SK-N-SH (cell line): ENCODE data around the gene PECR. TPM values are rescaled to one million over a fixed set of nuclear protein-coding genes. Genes with fewer than 3 reads are reported as not detected.

ENCODE experiments used
- CTCF ChIA-PET: fragments of 300-600, 350-600 bp; formaldehyde crosslinking; extraction: SDS; loops from one replicate; lab custom pipeline; 2021; lab: Yijun Ruan, JAX
- POLR2A ChIA-PET: fragments of 350-600 bp; sonication (Branson Sonifier 250); formaldehyde crosslinking; extraction: SDS; loops from one replicate; lab custom pipeline; 2020; ENCODE audit warnings: antibody characterized with exemption, inconsistent platforms; lab: Yijun Ruan, JAX
- DNase-seq: peaks from one replicate; pipeline ENCODE4 v3.0.0; 2012
- H2AFZ ChIP-seq: fragments of 200-600 bp; sonication (generic); 2 replicates; pipeline ENCODE4 v1.8.1; 2016; ENCODE audit warnings: antibody characterized with exemption, mild to moderate bottlenecking, low read depth
- H3F3A ChIP-seq: fragments of 200-600 bp; sonication (generic); replicated peaks from 2 replicates; pipeline ENCODE3; 2016; ENCODE audit warnings: antibody characterized with exemption, mild to moderate bottlenecking; ENCODE audit not compliant: insufficient read depth
- H3K27ac ChIP-seq, 2 experiments: fragments of 200-500 bp in 1 of 2; fragments of 200-600 bp in 1 of 2; sonication (Bioruptor generic) in 1 of 2; sonication (generic), shearing (Covaris generic) in 1 of 2; 2 replicates each; pipeline versions ENCODE4 v1.5.1 to v1.6.1; 2014 to 2016; ENCODE audit warnings: low read depth in 2 of 2, inconsistent platforms in 1 of 2, low read length in 1 of 2, mild to moderate bottlenecking in 1 of 2, mixed read lengths in 1 of 2
- H3K27me3 ChIP-seq: fragments of 200-600 bp; sonication (generic), shearing (Covaris generic); 2 replicates; pipeline ENCODE4 v1.6.1; 2016; ENCODE audit warnings: mixed run types; ENCODE audit not compliant: insufficient read depth
- H3K36me3 ChIP-seq, 2 experiments: fragments of 200-500 bp in 1 of 2; fragments of 200-600 bp in 1 of 2; sonication (Bioruptor generic) in 1 of 2; sonication (generic) in 1 of 2; replicated peaks in 1 of 2; 2 replicates each; pipeline versions ENCODE3 to v1.5.1; 2014 to 2016; ENCODE audit warnings: low read length in 1 of 2, mild to moderate bottlenecking in 1 of 2; ENCODE audit not compliant: insufficient read depth in 2 of 2, control insufficient read depth in 1 of 2
- H3K4me1 ChIP-seq, 2 experiments: fragments of 200-500 bp in 1 of 2; fragments of 200-600 bp in 1 of 2; sonication (Bioruptor generic) in 1 of 2; sonication (generic), shearing (Covaris generic) in 1 of 2; 2 replicates each; pipeline versions ENCODE4 v1.5.1 to v1.6.1; 2014 to 2016; ENCODE audit warnings: low read depth in 1 of 2, low read length in 1 of 2, mixed run types in 1 of 2; ENCODE audit not compliant: insufficient read depth in 2 of 2, control insufficient read depth in 1 of 2
- H3K4me2 ChIP-seq: fragments of 200-600 bp; sonication (generic), shearing (Covaris generic); 2 replicates; pipeline ENCODE4 v1.6.1; 2017; ENCODE audit warnings: mixed run types
- H3K4me3 ChIP-seq, 2 experiments: fragments of 200-500 bp in 1 of 2; fragments of 200-600 bp in 1 of 2; sonication (Bioruptor generic) in 1 of 2; sonication (generic), shearing (Covaris generic) in 1 of 2; 2 replicates each; pipeline versions ENCODE4 v1.5.1 to v1.8.1; 2014 to 2016; ENCODE audit warnings: low read depth in 2 of 2, inconsistent platforms in 1 of 2, low read length in 1 of 2, mild to moderate bottlenecking in 1 of 2, mixed read lengths in 1 of 2, moderate library complexity in 1 of 2
- H3K79me2 ChIP-seq: fragments of 200-600 bp; sonication (generic); 2 replicates; pipeline ENCODE4 v1.8.1; 2017; ENCODE audit warnings: mild to moderate bottlenecking; ENCODE audit not compliant: insufficient read depth
- H3K9ac ChIP-seq: fragments of 200-600 bp; sonication (generic); 2 replicates; pipeline ENCODE4 v1.6.1; 2017; ENCODE audit warnings: mixed run types
- H3K9me2 ChIP-seq: fragments of 200-600 bp; sonication (generic); 2 replicates; pipeline ENCODE4 v1.6.1; 2017; ENCODE audit warnings: mixed run types
- H3K9me3 ChIP-seq: fragments of 200-600 bp; sonication (generic); 2 replicates; pipeline ENCODE4 v1.6.1; 2017; ENCODE audit warnings: mixed run types, mild to moderate bottlenecking, moderate library complexity
- H4K20me1 ChIP-seq: fragments of 200-600 bp; sonication (generic); 2 replicates; pipeline ENCODE4 v1.6.1; 2017; ENCODE audit warnings: mild to moderate bottlenecking, mixed run types; ENCODE audit not compliant: insufficient read depth
- ELF1 ChIP-seq: IDR thresholded peaks from 2 replicates; pipeline ENCODE4 v1.4.0; 2012
- EP300 ChIP-seq, 2 experiments: IDR thresholded peaks; 2 replicates each; pipeline versions ENCODE4 v1.4.0 to v1.6.1; 2012; ENCODE audit warnings: borderline replicate concordance in 1 of 2, low read depth in 1 of 2, low read length in 1 of 2
- FOSL2 ChIP-seq: IDR thresholded peaks from 2 replicates; pipeline ENCODE4 v1.4.0; 2012; ENCODE audit warnings: low read depth, mild to moderate bottlenecking, moderate library complexity, borderline replicate concordance
- JUND ChIP-seq: IDR thresholded peaks from 2 replicates; pipeline ENCODE4 v1.4.0; 2012
- MEF2A ChIP-seq: IDR thresholded peaks from 2 replicates; pipeline ENCODE4 v1.4.0; 2012; ENCODE audit warnings: low read depth, borderline replicate concordance
- MXI1 ChIP-seq: IDR thresholded peaks from 2 replicates; pipeline ENCODE4 v1.6.1; 2012; ENCODE audit warnings: mild to moderate bottlenecking, low read depth, low read length, improper control_type of control experiment
- NRF1 ChIP-seq: IDR thresholded peaks from 2 replicates; pipeline ENCODE4 v1.6.1; 2012; ENCODE audit warnings: low read depth, mild to moderate bottlenecking, low read length
- POLR2AphosphoS5 ChIP-seq: IDR thresholded peaks from 2 replicates; pipeline ENCODE4 v1.6.1; 2012; ENCODE audit warnings: low read depth, low read length
- RAD21 ChIP-seq: IDR thresholded peaks from 2 replicates; pipeline ENCODE4 v1.6.1; 2012; ENCODE audit warnings: mild to moderate bottlenecking, low read length
- RXRA ChIP-seq: IDR thresholded peaks from 2 replicates; pipeline ENCODE4 v1.4.0; 2012; ENCODE audit warnings: low read depth, mild to moderate bottlenecking, borderline replicate concordance
- SIN3A ChIP-seq: IDR thresholded peaks from 2 replicates; pipeline ENCODE4 v1.6.1; 2012; ENCODE audit warnings: low read depth, mild to moderate bottlenecking, low read length, moderate library complexity, borderline replicate concordance
- YY1 ChIP-seq: IDR thresholded peaks from 2 replicates; pipeline ENCODE4 v1.4.0; 2012; ENCODE audit warnings: low read depth, mild to moderate bottlenecking
- WGBS: methylation state at CpG from one replicate; pipeline ENCODE4 v1.1.6; 2017; ENCODE audit warnings: low lambda C conversion rate; 5-methylcytosine and 5-hydroxymethylcytosine counted together
- polyA plus RNA-seq, 3 experiments: library from polyadenylated mRNA; depleted of rRNA; stranded (reverse); fragments of >200 nt; gene quantifications; 2 replicates each; pipeline ENCODE4 v1.2.3, GENCODE V29; 2012
- TF ChIP-seq, protein P1 (sequence below): IDR thresholded peaks from 2 replicates; pipeline ENCODE4 v1.4.0; 2012; ENCODE audit warnings: low read depth
- TF ChIP-seq, protein P2 (sequence below): IDR thresholded peaks from 2 replicates; pipeline ENCODE4; 2012
- TF ChIP-seq, protein P3 (sequence below): IDR thresholded peaks from 2 replicates; pipeline ENCODE4 v1.6.1; 2012; ENCODE audit warnings: mild to moderate bottlenecking, low read depth, low read length, moderate library complexity
- TF ChIP-seq, protein P4 (sequence below): fragments of 150-350 bp; IDR thresholded peaks from 2 replicates; pipeline ENCODE4 v1.6.1; 2017; ENCODE audit warnings: antibody characterized with exemption, low read length, low read depth, borderline replicate concordance
- TF ChIP-seq, protein P5 (sequence below): fragments of 200-600 bp; sonication (generic); IDR thresholded peaks from 2 replicates; pipeline ENCODE4 v1.6.1; 2017; ENCODE audit warnings: antibody characterized with exemption, mild to moderate bottlenecking, moderate library complexity
- TF ChIP-seq, protein P6 (sequence below): IDR thresholded peaks from 2 replicates; pipeline ENCODE4 v1.4.0; 2012; ENCODE audit warnings: low read depth, borderline replicate concordance

The PECR gene
- polyA plus RNA-seq, 1 of the 3 experiments (the other 2 are of a cell fraction), result 18.6 TPM

DNA sequence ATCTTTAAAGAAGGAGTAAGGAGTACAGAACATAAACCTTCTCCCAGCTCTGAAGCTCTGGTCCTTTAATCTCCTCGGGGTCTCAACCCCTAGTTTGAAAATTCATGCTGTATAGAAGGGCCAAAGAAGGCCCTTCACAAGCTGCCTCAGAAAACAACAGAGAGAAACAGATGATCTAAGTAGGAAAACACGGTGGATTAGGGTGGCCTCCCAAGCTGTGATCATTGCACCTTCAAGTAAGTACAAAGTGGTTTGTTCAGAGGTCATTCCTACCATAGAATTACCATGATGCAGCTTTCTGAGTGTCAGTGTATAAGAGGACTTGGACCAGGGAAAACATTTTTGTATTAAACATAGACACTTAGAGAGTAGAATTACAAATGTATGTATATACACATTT, 11.0 kb upstream of the PECR start:
- no peaks in the 10 kb centered on the region for H3K79me2 ChIP-seq
- H3K9ac ChIP-seq, result no peak overlapping the region
- no peaks in the 10 kb centered on the region for H4K20me1 ChIP-seq
- CTCF ChIA-PET, result interaction anchor here (1.3 kb wide), 1 partner anchor 12 kb away, joined by 3 read pairs; no protein-coding TSS in a partner anchor
- H3K4me2 ChIP-seq, result no peak overlapping the region
- TF ChIP-seq ELF1, result no peak
- TF ChIP-seq JUND, result no peak
- TF ChIP-seq, all 33 proteins: peak for 0
- Histone ChIP-seq H3K27ac (no peak overlapping the region), H3K27me3 (no peaks in the 10 kb centered on the region), H3K36me3 (no peaks in the 10 kb centered on the region), H3K9me3 (no peaks in the 10 kb centered on the region), H3F3A (no peaks in the 10 kb centered on the region), H3K4me1 (no peaks in the 10 kb centered on the region), H3K4me3 (no peak overlapping the region), H3K9me2 (no peaks in the 10 kb centered on the region), H2AFZ (no peak overlapping the region)
- no peak for DNase-seq
- POLR2A ChIA-PET, result no interaction called here
- 71% methylated on average over 2 of the region's 2 CpGs for WGBS

DNA sequence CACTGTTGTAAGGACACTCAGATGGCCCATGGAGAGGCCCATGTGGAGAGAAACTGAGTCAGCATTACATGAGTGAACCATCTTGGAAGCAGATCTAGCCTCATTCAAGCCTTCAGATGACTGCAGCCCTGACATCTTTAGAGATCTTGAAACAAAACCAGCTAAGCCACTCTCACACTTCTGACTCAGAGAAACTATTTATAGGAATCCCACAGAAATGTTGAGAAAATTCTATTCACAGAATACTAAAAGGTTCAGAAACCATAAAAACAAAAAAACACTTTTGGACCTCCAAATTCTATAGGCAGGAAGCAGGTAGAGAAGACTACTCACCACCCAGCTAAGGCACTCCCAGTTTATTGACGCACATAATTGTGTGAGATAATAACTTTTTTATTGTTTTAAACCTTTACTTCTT, 8.8 kb upstream of the PECR start:
- WGBS, result 100% methylated on average over 1 of the region's 1 CpG
- Histone ChIP-seq H3K9ac (no peak overlapping the region), H3K27ac (peak overlapping the region in 1 of 2 experiments; percentile 30; a peak in 2 of 4 replicates), H3K36me3 (no peaks in the 10 kb centered on the region), H3K27me3 (no peaks in the 10 kb centered on the region), H3K4me2 (no peak overlapping the region), H3K79me2 (no peaks in the 10 kb centered on the region), H3K4me3 (no peak overlapping the region), H3F3A (no peaks in the 10 kb centered on the region), H4K20me1 (no peaks in the 10 kb centered on the region), H2AFZ (no peak overlapping the region), H3K9me3 (no peaks in the 10 kb centered on the region), H3K4me1 (no peaks in the 10 kb centered on the region), H3K9me2 (no peaks in the 10 kb centered on the region)
- TF ChIP-seq FOSL2, result no peak
- TF ChIP-seq MEF2A, result no peak
- TF ChIP-seq EP300 (IDR thresholded peaks at IDR 0.05; ENCODE audit: borderline replicate concordance in 1 of 2, low read depth in 1 of 2, low read length in 1 of 2), result no peak
- TF ChIP-seq, protein P1, sequence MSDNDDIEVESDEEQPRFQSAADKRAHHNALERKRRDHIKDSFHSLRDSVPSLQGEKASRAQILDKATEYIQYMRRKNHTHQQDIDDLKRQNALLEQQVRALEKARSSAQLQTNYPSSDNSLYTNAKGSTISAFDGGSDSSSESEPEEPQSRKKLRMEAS, result no peak
- TF ChIP-seq, protein P2, sequence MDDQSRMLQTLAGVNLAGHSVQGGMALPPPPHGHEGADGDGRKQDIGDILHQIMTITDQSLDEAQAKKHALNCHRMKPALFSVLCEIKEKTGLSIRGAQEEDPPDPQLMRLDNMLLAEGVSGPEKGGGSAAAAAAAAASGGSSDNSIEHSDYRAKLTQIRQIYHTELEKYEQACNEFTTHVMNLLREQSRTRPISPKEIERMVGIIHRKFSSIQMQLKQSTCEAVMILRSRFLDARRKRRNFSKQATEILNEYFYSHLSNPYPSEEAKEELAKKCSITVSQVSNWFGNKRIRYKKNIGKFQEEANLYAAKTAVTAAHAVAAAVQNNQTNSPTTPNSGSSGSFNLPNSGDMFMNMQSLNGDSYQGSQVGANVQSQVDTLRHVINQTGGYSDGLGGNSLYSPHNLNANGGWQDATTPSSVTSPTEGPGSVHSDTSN, result no peak
- TF ChIP-seq SIN3A, result no peak
- TF ChIP-seq RXRA, result no peak
- no peak for TF ChIP-seq MXI1
- TF ChIP-seq POLR2AphosphoS5, result no peak
- TF ChIP-seq YY1, result no peak
- TF ChIP-seq, protein P3, sequence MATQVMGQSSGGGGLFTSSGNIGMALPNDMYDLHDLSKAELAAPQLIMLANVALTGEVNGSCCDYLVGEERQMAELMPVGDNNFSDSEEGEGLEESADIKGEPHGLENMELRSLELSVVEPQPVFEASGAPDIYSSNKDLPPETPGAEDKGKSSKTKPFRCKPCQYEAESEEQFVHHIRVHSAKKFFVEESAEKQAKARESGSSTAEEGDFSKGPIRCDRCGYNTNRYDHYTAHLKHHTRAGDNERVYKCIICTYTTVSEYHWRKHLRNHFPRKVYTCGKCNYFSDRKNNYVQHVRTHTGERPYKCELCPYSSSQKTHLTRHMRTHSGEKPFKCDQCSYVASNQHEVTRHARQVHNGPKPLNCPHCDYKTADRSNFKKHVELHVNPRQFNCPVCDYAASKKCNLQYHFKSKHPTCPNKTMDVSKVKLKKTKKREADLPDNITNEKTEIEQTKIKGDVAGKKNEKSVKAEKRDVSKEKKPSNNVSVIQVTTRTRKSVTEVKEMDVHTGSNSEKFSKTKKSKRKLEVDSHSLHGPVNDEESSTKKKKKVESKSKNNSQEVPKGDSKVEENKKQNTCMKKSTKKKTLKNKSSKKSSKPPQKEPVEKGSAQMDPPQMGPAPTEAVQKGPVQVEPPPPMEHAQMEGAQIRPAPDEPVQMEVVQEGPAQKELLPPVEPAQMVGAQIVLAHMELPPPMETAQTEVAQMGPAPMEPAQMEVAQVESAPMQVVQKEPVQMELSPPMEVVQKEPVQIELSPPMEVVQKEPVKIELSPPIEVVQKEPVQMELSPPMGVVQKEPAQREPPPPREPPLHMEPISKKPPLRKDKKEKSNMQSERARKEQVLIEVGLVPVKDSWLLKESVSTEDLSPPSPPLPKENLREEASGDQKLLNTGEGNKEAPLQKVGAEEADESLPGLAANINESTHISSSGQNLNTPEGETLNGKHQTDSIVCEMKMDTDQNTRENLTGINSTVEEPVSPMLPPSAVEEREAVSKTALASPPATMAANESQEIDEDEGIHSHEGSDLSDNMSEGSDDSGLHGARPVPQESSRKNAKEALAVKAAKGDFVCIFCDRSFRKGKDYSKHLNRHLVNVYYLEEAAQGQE, result no peak
- TF ChIP-seq, protein P4, sequence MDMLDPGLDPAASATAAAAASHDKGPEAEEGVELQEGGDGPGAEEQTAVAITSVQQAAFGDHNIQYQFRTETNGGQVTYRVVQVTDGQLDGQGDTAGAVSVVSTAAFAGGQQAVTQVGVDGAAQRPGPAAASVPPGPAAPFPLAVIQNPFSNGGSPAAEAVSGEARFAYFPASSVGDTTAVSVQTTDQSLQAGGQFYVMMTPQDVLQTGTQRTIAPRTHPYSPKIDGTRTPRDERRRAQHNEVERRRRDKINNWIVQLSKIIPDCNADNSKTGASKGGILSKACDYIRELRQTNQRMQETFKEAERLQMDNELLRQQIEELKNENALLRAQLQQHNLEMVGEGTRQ, result no peak
- TF ChIP-seq, protein P5, sequence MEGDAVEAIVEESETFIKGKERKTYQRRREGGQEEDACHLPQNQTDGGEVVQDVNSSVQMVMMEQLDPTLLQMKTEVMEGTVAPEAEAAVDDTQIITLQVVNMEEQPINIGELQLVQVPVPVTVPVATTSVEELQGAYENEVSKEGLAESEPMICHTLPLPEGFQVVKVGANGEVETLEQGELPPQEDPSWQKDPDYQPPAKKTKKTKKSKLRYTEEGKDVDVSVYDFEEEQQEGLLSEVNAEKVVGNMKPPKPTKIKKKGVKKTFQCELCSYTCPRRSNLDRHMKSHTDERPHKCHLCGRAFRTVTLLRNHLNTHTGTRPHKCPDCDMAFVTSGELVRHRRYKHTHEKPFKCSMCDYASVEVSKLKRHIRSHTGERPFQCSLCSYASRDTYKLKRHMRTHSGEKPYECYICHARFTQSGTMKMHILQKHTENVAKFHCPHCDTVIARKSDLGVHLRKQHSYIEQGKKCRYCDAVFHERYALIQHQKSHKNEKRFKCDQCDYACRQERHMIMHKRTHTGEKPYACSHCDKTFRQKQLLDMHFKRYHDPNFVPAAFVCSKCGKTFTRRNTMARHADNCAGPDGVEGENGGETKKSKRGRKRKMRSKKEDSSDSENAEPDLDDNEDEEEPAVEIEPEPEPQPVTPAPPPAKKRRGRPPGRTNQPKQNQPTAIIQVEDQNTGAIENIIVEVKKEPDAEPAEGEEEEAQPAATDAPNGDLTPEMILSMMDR, result no peak
- TF ChIP-seq RAD21, result no peak
- TF ChIP-seq NRF1, result no peak
- TF ChIP-seq, protein P6, sequence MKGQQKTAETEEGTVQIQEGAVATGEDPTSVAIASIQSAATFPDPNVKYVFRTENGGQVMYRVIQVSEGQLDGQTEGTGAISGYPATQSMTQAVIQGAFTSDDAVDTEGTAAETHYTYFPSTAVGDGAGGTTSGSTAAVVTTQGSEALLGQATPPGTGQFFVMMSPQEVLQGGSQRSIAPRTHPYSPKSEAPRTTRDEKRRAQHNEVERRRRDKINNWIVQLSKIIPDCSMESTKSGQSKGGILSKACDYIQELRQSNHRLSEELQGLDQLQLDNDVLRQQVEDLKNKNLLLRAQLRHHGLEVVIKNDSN, result no peak
- CTCF ChIA-PET, result interaction anchor here (1.0 to 2.7 kb wide), 3 partner anchors 20 to 76 kb away, joined by 4 to 13 read pairs (median 4); partner anchors contain the start of gene XRCC5
- POLR2A ChIA-PET, result no interaction called here
- no peak for DNase-seq
